Urinary bladder (tissue), 4 donors: ENCODE data around the gene LRP1. TPM values are rescaled to one million over a fixed set of nuclear protein-coding genes. Genes with fewer than 3 reads are reported as not detected.

Experiments used
- DNase-seq: peaks from one replicate; pipeline ENCODE4 v3.0.0-alpha.2; 2015; ENCODE audit errors: extremely low spot score
- H3K27ac ChIP-seq: one replicate; pipeline ENCODE4 v1.5.1; 2013; ENCODE audit warnings: low read depth, mild to moderate bottlenecking, moderate library complexity
- H3K36me3 ChIP-seq: one replicate; pipeline ENCODE4 v1.6.1; 2013; ENCODE audit warnings: mild to moderate bottlenecking, moderate library complexity; ENCODE audit not compliant: insufficient read depth
- H3K4me1 ChIP-seq: one replicate; pipeline ENCODE4 v1.6.1; 2013; ENCODE audit warnings: mild to moderate bottlenecking, moderate library complexity; ENCODE audit not compliant: insufficient read depth
- H3K4me3 ChIP-seq: one replicate; pipeline ENCODE4 v1.5.1; 2013; ENCODE audit warnings: low read depth, low read length
- WGBS: extraction: QIAGEN DNeasy Blood & Tissue Kit; methylation state at CpG from one replicate; pipeline ENCODE4 v1.1.7; 2013; 5-methylcytosine and 5-hydroxymethylcytosine counted together
- polyA plus RNA-seq: library from polyadenylated mRNA; stranded (reverse); fragments of 200-250 nt; gene quantifications from one replicate; pipeline ENCODE4 v1.2.3, GENCODE V29; 2013
- total RNA-seq: library from RNA; depleted of rRNA; stranded (reverse); fragments of >200 nt; gene quantifications from one replicate; pipeline ENCODE4 v1.2.3, GENCODE V29; 2014
- donor health status: healthy with polysubstance abuse.
- donor health status: healthy.

Gene LRP1
- total and polyA plus RNA-seq, 2 donors = 141 to 146 TPM

DNA sequence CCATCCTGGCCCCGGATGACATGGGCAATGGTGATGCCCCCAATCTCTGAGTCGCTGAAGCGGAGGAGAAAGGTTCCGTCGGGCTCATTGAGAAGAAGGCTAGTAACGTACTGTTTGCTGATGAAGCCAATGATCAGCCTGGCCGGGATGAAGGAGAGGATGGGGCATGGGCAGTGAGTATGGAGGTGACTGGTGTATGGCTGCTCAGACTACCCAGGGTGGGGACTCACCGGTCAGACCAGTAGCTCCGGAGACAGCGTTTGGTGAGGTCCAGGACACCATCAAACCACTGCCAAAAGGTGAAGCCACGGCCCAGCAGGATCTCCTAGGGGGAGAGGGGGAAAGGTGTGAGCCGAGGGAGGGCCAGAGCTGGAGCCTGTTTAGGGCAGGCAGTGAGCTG, 28.5 kb upstream of the LRP1 start:
- Histone ChIP-seq H3K27ac (no peak overlapping the region), H3K36me3 (no peaks in the 10 kb centered on the region), H3K4me1 (no peaks in the 10 kb centered on the region), H3K4me3 (no peak overlapping the region)
- WGBS = 82% methylated on average over 12 of the region's 12 CpGs
- no peak for DNase-seq

DNA sequence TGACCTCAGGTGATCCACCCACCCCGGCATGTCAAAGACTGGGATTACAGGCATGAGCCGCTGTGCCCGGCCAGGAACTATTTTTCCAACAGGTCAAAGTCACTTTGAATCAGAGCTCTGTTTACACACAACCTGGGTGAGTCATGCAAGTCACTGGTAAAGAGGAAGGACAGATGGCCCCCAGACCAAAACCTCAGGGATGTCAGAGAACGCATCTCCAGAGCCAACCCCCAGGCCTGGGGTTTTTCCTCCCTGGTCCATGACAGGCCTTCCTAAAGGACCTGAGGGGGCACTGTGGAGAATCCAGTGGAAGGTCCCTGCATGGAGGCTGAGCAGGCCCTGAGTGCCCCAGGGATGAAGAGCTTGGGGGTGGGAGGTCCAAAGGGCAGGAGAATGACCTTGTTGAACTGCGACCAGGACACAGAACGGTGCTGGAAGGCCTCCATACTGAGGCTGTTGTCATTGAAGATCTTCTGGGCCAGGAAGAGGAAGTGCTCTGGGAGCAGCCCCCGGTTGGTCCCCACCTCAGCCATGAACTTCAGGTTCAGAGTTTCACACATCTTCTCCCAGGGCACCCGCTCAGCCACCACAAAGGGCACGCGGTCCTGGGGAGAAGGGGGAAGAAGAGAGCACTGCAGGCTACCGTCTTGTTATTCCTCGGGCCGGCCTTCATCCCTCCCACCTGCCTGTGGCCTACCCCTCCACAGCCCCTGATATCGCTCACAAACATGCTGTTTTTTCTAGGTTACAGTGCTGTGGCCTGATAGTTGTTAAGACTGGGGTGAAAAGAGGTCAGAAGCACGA, 26.2 kb upstream of the LRP1 start:
- Histone ChIP-seq H3K4me1 (no peaks in the 10 kb centered on the region), H3K27ac (no peak overlapping the region), H3K4me3 (no peak overlapping the region), H3K36me3 (peaks cover 2% of the 10 kb centered on the region)
- WGBS = 72% methylated on average over 15 of the region's 15 CpGs
- DNase-seq = no peak

DNA sequence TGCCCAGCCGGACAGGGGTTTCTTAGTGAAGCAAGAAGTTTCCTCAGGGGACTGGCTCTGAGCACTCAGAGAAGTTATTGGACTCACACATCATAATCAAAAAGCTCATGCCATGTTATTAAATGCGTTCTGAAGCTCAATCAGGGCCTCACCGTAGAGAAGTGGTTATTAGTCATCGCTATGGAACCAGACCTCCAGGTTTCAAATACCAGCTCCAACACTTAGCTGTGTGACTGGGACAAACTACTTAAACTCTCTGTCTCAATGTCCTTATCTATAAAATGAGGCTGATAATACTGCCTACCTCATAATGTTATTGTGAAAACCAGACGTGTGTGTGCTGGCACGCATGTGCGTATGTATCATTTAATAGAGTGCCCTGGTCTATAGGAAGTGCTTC, 24.4 kb upstream of the LRP1 start:
- no peak for DNase-seq
- Histone ChIP-seq H3K4me3 (no peak overlapping the region), H3K36me3 (peaks cover 2% of the 10 kb centered on the region), H3K27ac (no peak overlapping the region), H3K4me1 (no peaks in the 10 kb centered on the region)
- WGBS = 86% methylated on average over 7 of the region's 7 CpGs

DNA sequence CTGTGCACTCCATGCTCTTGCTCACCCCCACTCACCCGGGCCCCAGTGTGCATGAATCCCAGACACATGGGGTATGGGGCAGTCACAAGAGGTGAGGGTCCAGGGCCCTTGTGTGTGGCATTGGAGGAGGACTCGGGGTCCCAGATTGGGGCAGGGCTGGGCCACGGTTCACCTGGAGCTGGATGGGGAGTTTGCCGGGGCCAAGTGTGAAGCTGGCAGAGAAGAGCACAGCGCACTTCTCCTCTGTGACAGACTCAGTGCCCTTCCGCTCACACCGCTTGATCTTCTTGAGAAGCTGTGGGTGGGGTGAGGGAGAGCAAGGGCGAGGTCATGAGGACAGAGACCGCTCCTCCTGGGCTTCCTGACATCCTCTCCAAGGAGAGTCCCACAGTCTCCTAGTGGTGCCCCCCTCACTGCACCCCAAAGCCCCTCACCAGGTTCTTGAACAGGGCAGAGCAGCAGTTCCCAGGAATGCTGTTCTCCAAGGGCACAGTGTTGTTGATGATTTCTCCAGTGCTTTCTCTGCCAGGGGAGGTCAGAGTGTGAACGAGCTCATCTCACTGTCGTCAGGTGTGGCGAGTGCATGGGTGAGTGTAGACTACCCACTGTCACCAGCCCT, 23.9 kb upstream of the LRP1 start:
- H3K4me3 ChIP-seq = no peak overlapping the region
- no peak for DNase-seq
- no peaks in the 10 kb centered on the region for H3K4me1 ChIP-seq
- no peak overlapping the region for H3K27ac ChIP-seq
- H3K36me3 ChIP-seq = peaks cover 2% of the 10 kb centered on the region
- 95% methylated on average over 12 of the region's 12 CpGs for WGBS

DNA sequence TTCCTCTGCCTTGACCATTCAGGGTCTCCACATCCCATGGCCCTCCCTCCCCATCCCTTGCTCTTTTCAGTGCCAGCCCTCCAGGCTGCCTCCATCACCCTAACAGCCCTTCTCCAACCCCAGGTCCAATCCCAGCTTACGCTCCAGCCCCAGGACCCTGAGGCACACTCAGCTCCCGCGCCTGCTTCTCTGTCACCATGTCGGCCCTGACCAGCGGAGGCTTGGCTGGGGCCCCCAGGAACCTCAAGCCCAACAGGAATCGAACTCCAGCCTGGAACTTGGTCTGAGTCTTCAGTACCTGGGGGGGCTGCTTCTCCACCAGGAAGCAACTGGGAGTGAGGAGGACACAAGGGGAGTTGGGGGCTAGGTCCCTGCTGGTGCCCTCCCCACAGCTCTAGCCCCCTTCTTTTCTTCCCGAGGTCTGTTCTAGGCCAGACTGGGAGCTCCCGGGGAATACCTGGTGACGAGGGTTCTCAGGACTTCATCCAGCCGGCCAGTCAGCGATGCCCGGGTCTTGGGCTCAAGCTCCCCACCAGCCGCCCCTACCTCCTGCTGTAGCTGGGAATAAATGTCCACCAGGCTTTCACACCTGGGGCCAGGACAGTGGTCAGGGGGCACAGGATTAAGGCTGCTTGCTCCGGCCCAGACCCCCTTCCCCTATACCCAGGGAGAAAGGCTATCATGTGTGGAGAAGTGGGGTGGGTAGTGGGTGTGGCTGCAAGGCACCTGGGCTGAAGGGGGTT, 23.1 kb upstream of the LRP1 start:
- 94% methylated on average over 14 of the region's 14 CpGs for WGBS
- Histone ChIP-seq H3K4me1 (no peaks in the 10 kb centered on the region), H3K36me3 (peaks cover 2% of the 10 kb centered on the region), H3K27ac (no peak overlapping the region), H3K4me3 (no peak overlapping the region)
- DNase-seq = no peak

DNA sequence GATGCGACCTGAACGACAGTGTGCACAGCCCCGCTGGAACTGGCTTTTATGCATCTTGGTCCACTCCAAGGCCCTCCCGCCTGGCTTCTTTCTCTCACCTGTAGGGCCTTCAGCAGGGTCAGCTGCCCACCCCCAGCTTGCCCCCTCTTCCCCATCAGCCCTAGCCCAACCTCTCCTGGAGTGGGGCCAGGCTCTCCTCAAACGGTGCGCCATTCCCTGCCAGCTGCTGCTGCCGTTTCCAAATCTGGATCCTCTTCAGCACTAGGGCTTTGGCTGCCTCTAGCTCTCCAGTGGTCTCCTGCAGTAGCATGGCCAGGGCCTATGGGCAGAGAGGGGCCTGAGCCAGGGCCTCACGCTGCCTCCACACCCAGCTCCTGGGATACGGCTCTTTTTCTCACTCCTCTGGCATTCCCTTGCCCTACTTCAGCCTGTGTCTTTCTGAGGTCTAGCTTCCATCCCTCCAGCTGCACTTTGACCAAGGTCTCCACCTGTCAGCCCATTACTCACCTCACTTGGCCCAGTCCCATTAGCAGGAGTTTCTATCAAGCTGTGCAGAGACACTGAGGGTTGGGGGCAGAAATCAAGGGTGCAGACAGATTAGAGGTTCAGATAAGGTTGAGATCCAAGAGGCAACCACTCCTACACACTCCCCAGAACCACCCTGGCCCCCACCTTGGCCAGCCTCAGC, 22.1 kb upstream of the LRP1 start:
- WGBS = 74% methylated on average over 9 of the region's 9 CpGs
- Histone ChIP-seq H3K4me3 (no peak overlapping the region), H3K4me1 (no peaks in the 10 kb centered on the region), H3K27ac (no peak overlapping the region), H3K36me3 (peaks cover 2% of the 10 kb centered on the region)
- DNase-seq = no peak

DNA sequence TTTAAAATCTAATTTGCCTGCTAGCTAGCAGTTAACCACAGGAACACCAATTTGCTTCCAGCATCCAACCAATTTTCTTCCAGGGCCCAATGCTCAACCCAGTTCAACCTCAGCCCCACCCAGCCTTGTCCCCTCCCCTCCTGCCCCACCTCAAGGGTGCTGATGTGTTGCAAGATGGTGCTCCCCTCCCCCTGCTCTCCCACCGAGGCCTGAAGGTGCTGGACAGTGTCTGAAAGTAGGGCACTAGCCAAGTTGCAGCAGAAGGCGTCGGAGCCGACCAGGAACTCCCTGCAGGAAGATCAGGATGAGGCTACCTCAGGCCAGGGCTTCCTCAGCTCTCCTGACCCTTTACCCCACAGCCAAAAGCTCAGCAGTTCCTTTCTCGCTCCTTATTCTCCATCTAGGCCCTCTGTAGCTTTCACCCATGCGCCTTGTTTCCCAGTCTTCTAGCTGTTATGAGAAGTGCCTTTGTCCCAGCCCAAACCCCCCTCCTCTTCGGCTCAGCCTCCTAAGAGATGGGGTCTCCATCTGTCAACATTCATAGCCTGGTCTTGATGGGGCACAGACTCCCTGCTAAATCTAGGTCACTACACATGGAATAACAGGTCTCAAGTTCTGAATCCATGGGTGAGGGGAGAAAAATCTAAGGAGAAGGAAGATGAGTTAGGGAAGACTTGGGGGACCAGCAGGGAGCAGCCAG, 20.7 kb upstream of the LRP1 start:
- peaks cover 2% of the 10 kb centered on the region for H3K36me3 ChIP-seq

DNA sequence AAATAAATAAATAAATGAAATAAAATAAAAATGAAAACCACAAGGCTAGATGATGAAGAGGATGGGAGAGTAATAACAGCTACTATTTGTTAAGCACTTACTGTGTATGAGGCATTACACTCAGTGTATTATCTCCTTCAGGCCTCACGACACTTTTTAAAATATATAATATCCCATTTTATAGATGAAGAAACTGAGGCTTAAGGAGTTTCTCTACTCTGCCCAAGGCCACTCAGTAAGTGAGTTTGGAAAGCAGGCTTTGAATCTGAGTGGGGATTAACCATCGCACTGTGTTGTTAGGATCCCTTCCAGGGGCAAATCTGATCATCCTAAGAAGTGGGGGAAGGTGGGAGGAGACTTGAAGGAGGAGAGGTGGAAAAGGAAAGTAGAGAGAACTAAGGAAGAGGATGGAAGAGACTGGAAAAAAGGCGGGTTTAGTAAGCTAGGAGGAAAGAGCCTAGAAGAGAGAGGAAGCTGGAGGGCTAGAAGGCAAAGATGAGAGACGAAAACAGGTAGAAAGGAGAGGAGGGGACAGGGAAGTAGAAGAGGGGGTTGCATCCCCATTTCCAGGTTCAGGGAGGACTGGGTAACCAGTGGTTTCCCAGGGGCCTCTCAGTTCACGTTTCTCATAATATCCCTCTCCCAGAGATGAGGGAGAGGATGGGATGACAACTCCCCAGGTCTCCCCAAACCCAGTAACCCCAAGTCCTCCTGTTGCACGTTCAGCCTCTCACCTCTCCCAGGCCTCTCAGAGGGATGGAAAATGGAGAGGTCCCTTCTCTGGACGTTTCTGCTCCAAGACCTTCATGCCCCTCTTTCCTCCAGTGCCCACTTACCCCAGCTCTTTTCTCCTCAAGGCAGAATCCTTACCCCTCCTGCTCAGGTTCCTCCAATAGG, 18.8 kb upstream of the LRP1 start:
- WGBS = 52% methylated on average over 7 of the region's 7 CpGs
- H3K36me3 ChIP-seq = peaks cover 2% of the 10 kb centered on the region
- H3K27ac ChIP-seq = peak overlapping the region; percentile 99
- peak overlapping the region; percentile 59 for H3K4me3 ChIP-seq
- no peaks in the 10 kb centered on the region for H3K4me1 ChIP-seq
- DNase-seq = no peak

More for the DNA sequence above, 20.7 kb upstream of the LRP1 start:
- WGBS = 51% methylated on average over 7 of the region's 7 CpGs
- no peak for DNase-seq
- H3K4me3 ChIP-seq = no peak overlapping the region
- H3K27ac ChIP-seq = no peak overlapping the region
- H3K4me1 ChIP-seq = no peaks in the 10 kb centered on the region

DNA sequence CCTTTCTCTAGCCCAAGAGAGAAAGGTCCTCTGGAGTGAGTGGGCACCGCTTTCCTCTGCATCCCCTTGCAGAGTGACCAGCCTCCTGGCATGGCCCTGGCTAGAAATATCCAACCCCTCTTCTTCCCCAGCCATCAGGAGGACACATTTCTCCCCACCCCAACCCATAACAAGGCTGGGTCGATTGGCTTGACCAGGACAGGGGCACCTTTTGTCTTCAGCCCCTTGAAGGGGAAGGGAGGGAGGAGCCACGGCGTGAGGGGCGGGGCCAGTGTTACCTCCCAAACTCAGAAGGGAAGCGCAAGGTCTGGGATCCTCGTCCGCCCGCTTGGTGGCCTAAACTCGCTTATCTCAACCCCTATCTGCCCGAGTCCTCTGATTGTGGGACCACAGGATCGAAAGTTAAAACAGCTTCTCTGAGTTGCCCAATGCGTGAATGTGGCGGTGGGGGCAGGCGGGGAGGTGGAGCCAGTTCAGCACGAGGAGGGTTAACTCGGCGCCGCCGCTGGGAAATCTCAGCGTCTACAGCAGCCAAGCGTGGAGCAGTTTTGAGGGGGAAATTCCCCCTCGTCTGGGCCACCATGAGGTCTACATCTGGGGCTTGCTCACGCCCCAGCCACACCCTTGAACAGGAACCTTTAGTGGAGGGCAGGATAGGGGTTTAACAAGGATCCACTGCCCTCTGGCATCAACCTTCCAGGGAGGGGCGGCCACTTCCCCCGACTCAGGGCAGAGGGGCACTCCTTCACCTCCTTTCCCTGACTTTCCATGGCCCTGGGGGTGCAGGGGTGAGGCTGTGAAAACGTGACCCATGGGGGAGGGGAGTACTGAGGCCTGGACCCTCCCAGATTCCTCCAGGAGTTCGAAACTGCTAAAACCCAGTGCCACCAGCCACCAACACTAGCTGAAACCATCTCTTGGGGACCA, 17.9 kb upstream of the LRP1 start:
- 3% methylated on average over 28 of the region's 28 CpGs for WGBS
- peak overlapping the region; percentile 59 for H3K4me3 ChIP-seq
- peaks cover 2% of the 10 kb centered on the region for H3K36me3 ChIP-seq
- no peak for DNase-seq
- H3K4me1 ChIP-seq = no peaks in the 10 kb centered on the region
- H3K27ac ChIP-seq = peak overlapping the region; percentile 99

DNA sequence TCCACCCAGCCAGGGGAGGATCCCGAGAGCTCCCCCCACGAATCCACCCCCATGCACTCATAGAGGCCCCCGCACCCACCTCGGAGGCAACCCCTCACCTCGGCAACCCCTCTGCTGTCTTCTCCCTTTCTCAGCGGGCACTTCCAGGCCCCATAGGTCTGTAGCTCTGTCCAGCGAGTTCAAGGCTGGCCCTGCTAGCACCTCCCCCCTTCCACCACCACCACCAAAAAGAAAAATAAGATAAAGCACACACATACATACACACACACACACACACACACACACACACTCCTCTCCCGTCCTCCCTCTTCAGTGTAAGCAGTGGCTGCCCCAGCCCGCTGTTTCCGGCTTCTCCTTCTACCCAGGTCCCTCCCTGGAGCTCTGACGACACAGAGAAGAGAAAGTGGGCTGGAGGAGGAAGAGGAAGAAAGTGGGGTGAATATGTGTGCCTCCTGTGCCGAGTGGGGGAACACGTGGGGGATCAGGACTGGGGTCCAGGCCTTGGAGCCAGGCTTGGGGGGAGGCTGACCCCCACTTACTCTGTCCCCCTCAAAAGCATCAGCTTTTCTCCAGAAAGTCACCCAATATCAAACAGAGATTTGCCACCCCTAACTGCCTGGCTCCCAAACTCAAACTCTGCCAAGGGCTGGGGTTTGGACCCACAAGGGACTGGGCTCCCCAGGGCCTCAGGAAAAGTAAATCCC, 17.1 kb upstream of the LRP1 start, which contains the start of gene STAT6:
STAT6 (minus strand) TSS at position 332 of the 704 bp plus-strand sequence. CDS start 3,084 bp downstream, outside the sequence.
- H3K4me3 ChIP-seq = peak within 1 kb of the TSS; percentile 59
- H3K27ac ChIP-seq = peak within 1 kb of the TSS; percentile 99
- peaks cover 2% of the 10 kb centered on the region for H3K36me3 ChIP-seq
- under 1% methylated on average over 13 of the region's 13 CpGs for WGBS
- peak; percentile 69 for DNase-seq
- no peaks in the 10 kb centered on the region for H3K4me1 ChIP-seq
